ENCODE measurements around the gene NKX6-1.

DNA sequence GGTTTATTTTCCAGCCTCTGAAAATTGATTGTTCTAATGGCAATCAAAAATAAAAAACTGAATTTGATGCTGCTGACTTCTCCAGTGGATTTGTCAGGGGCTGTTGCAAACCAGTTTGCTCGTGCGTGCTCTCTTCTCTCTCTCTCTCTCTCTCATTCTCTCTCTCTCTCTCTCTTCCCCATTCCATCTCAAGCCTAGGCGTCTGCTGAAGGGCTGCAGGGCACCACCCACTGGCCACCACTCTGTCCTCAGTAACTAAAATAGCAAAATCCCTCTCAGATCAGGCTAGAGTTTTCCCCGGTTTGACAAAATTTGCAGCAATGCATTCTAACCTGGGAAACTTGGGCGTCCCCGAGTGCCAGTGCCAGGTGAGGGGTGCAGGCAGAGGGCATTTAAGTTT lies 19.4 kb downstream of the NKX6-1 start:
- TF ChIP-seq, protein P1, sequence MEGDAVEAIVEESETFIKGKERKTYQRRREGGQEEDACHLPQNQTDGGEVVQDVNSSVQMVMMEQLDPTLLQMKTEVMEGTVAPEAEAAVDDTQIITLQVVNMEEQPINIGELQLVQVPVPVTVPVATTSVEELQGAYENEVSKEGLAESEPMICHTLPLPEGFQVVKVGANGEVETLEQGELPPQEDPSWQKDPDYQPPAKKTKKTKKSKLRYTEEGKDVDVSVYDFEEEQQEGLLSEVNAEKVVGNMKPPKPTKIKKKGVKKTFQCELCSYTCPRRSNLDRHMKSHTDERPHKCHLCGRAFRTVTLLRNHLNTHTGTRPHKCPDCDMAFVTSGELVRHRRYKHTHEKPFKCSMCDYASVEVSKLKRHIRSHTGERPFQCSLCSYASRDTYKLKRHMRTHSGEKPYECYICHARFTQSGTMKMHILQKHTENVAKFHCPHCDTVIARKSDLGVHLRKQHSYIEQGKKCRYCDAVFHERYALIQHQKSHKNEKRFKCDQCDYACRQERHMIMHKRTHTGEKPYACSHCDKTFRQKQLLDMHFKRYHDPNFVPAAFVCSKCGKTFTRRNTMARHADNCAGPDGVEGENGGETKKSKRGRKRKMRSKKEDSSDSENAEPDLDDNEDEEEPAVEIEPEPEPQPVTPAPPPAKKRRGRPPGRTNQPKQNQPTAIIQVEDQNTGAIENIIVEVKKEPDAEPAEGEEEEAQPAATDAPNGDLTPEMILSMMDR (conservative IDR thresholded peaks at IDR 0.05) = no peak
- TF ChIP-seq EZH2 (IDR thresholded peaks at IDR 0.05; ENCODE audit: low read depth) = no peak
